ENCODE measurements around the gene COG2.
"Not testable (repeated sequence)": the region's sequence is repeated elsewhere in the genome, so short reads cannot be mapped to it uniquely, and the experiment has no call there.

Gene COG2

DNA sequence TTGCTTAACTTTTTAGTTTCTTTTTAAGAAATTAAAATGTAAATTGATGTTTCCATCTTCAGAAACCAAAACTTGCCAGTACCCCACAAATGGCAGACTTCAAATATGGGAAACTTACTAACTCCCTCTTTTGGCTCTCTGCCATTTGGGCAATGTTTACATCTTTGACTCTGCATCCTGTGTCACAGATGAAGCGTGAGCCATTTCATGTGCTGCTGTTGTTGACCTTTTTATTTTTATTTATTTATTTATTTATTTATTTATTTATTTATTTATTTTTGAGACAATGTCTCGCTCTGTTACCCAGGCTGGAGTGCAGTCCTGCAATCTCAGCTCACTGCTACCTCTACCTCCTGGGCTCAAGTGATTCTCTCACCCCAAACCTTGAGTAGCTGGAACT is 16.0 kb upstream of the COG2 start:
- no peak for DNase-seq

- no peak for DNase-seq
Observed at GRCh38 chr1:230627767-230628166, 14.5 kb upstream of the COG2 start.

- no peak for DNase-seq
Observed at GRCh38 chr1:230629511-230629910, 12.8 kb upstream of the COG2 start.

DNA sequence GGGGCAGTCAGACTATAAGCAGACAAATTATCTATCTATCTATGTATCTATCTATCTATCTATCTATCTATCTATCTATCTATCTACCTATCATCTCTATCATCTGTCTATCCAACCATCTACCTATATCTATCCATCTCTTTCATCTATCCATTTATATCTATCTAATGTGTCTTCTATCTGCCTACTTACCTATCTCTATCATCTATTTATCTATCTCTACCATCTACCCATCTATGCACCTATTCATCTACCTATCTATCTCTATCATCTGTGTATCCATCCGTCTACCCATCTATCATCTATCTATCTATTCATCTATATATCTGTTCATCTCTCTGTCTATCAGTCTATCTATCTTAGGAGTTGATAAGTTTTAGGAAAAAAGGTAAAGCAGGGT is 10.8 kb upstream of the COG2 start:
- no peak for DNase-seq

GRCh38 chr1:230632273-230632873 is 9.9 kb upstream of the COG2 start:
- peak; percentile 13 for DNase-seq

DNA sequence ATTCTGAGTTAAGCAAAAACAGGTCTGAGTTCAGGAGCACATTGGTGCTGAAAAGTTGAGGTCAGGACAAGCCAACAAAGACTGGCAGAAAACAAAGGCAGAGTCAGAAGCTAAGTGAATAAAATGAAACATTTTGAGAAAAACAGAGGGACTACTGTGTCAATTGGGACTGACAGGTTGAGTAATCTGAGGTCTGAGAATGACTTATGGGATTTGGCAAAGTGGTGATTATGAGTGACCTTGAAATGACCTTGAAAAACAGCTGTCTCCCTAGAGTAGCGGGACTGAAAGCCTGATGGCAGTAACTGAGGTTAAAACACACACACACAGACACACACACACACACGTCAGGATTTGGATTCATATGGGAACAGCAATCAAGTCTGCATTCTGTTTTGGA is 8.8 kb upstream of the COG2 start:
- DNase-seq, result no peak

DNA sequence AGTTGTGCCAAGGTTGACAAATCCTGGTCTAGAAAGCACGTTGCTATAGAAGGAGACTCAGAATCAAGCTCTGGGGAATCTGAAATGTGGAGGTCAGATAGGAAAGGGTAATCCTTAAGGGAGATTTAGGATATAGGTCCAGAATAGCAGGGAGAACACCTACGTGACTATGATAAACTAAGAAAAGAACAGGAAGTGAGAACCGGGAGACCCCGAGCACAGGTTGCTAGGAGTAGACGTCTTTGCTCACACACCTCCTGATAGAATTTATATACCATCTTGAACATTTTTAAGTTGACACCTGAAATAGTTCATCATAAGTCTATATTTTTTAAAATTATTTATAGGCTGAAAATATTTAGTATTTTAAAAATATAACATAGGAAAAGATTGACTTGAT is 7.9 kb upstream of the COG2 start:
- no peak for DNase-seq

DNA sequence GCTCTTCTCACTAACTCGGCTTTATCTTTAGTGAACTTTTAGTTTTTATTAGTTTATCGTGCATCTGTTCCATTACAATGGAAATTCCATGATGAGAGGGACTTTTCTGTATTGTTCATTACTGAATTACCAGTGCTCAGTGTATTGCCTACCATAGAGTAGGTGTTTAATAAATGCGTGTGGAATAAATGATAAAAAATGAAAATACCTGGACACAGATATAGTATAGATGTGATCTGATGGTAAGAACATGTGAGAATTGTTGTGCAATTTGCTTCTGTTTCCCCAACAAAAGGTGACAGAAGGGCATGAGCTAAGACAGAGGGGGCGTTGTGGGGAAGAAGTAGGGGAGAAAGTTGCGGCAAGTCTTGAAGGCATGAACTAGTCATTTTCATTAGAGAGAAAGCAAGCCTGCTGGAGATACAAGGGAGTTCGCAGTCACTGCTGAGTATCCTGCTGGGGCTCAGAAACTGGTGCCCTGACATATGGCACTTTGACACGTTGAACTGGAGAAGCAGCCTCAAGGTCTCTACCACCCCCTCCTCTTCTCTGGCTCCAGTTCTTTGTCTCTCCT is 5.6 kb upstream of the COG2 start:
- DNase-seq, result peak; percentile 15

DNA sequence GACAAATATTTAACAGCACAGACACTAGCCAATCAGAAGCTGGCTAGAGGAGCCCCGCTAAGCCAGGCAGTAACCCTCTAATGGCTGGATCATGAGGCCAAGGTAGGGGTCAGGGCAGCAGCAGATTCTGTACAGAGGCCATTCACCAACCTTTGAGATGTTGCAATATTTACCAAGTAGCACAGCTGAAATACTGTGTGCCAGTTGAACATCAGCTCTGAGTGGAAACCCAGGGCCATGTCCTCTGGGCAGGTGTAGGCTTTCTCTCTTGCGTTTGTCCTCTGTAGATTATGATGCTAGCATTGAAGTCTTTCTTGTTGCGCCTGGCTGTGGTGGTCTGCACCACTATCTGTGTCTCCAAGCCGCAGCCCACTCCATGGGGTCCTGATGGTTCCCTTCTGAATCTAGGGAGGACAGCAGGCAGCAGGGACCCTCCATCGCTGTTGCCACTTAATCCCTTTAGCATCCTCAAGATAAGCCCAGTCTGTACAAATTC is 2.5 kb upstream of the COG2 start:
- no peak for DNase-seq

GRCh38 chr1:230641346-230641745 is 935 bp upstream of the COG2 start:
- DNase-seq, result no peak

- DNase-seq, result peak; percentile 3
Observed at GRCh38 chr1:230641900-230642262, 400 bp upstream of the COG2 start.

DNA sequence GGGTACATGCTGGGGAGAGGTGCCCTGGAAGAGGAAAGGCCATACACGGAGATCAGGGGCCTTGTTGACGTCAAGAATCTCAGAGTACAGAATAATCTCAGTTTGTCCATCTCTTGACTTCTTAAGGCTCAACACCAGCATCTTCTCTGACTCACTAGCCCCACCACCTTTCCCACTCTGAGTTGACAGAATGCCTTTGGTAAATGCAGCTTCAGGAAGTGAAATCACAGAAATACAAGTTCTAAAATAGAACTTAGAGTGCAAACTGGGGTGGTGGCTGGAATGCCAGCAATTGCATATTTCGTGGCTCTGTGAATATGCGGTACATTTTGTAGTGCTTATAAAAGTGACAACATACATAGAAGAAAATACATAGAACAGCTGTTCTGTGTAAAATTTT is 1.6 kb downstream of the COG2 start:
- DNase-seq, result peak; percentile 9

DNA sequence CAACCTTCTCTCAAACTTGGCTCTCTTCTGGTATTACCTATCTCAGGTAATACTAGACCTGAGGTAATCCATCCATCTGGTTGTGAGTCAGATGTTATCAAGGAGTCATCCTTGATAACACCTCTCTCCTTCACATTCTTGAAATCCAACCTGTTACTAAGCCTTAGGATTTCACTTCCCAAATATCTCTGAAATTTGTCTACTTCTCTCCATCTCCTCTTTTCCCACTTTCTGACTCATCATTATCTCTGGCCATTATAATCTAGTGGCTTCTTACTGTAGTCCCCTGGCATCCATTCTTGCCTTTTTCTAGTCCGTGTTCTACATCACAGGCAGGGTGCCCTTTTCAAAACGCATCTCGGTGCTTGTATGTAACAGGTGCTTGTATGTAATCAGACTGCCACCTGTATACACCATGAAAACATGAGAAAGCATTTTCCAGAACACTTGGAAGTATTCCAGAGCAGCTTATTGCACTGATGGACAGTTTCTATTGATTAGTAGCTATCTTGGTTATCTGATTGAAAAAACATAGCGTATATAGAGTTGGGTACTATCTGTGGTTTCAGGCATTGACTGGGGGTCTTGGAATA is 4.5 kb downstream of the COG2 start:
- no peak for DNase-seq

DNA sequence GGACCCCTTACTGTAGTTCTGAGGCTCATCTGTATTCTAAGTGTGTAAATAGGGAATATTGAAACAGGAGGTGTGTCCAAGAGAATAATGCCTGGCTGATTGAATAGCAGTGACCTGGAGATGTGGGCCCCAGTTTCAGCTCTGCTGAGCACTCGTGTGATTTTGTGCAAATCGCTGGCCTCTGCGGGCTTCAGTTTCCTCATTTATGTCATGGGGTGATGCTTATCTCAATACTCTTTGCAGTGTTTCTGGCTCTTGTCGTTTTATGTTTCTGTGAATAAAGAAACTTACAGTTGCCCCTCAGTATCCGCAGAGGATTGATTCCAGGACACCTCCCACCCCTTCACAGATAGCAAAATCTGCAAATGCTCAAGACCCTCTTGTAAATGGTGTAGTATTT is 5.0 kb downstream of the COG2 start:
- DNase-seq, result no peak

- no peak for DNase-seq
Observed at GRCh38 chr1:230648114-230648513, 5.8 kb downstream of the COG2 start.

DNA sequence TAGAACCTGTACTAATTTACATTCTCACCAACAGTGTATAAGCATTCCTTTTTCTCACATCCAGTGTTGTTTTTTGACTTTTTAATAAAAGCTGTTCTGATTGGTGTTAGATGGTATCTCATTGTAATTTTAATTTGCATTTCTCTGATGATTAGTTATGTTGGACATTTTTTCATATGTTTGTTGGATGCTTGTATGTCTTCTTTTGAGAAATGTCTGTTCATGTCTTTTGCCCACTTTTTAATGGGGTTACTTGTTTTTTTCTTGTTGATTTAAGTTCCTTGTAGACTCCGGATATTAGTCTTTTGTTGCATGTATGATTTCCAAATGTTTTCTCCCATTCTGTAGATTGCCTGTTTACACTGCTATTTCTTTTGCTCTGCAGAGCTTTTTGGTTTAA is 8.0 kb downstream of the COG2 start:
- no peak for DNase-seq

GRCh38 chr1:230651235-230651634 is 9.0 kb downstream of the COG2 start:
- no peak for DNase-seq

DNA sequence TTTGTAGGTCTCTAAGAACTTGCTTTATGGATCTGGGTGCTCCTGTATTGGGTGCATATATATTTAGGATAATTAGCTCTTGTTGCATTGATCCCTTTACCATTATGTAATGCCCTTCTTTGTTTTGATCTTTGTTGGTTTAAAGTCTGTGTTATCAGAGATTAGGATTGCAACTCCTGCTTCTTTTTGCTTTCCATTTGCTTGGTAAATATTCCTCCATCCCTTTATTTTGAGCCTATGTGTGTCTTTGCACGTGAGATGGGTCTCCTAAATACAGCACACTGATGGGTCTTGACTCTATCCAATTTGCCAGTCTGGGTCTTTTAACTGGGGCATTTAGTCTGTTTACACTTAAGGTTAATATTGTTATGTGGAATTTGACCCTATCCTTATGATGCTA is 14.4 kb downstream of the COG2 start:
- not testable (repeated sequence) for DNase-seq

- DNase-seq, result not testable (repeated sequence)
Observed at GRCh38 chr1:230658103-230658502, 15.8 kb downstream of the COG2 start.

DNA sequence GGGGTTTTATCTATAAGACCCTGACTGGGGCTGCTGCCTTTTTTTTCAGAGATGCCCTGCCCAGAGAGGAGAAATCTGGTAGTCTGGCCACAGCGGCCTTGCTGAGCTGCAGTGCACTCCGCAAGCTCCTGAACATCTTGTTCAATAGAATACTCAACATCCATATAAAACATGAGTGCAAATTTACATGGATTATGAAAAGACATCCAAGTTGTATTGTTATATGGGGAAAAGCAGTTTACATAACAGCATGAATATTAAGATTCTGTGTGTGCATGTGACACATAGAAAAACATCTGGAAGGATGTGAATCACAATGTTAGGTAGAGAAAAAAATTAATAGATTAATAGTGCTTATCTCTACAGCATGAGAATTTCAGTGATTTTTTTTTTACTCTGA is 16.4 kb downstream of the COG2 start:
- DNase-seq, result no peak

GRCh38 chr1:230661976-230662375 is 19.7 kb downstream of the COG2 start:
- no peak for DNase-seq

DNA sequence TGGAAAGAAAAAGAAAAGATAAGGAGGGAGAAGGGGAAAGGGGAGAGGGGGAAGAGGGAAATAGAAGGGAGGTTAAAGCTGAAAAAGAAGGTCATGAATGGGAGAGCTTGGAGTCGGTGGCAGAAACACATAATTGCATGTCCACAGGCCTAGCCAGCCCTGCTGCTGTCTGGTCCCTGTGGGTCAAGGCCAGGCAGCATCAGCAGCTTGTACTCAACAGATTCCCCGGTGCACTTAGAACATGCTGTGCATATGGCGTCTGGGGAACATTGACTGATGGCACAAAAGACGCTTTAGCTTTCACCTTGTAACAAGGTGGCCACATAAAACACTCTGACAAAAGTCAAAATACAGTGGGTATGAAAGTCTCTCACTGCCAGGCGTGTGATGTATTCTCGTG is 25.9 kb downstream of the COG2 start:
- DNase-seq, result no peak

GRCh38 chr1:230669543-230669942 is 27.3 kb downstream of the COG2 start:
- DNase-seq, result no peak

DNA sequence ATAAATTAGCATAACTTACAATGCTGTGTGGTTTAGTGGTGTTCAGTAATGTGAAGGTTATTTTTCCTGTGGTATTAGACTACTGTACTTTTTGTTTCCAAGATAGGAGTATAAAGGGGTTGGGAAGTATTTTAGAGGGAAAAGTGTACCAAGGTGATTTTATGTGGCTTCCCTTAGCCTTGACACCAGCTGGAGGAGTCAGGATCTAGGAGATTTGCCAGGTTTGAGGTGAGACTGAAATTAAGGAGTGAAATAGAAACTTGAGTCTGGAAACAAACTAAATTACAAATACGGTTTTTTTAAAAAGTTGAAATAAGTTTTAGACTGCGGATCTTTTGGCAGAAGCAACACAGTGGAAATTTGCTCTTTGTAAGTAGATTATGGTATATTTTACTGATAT is 32.3 kb downstream of the COG2 start:
- DNase-seq, result no peak

GRCh38 chr1:230677200-230677599 is 34.9 kb downstream of the COG2 start:
- DNase-seq, result no peak
